Upper lobe of left lung (tissue), 6 donors: Measurements from ENCODE around the gene CDX1. TPM values are rescaled to one million over a fixed set of nuclear protein-coding genes. Genes with fewer than 3 reads are reported as not detected.
"Not testable (repeated sequence)": the region's sequence is repeated elsewhere in the genome, so short reads cannot be mapped to it uniquely, and the experiment has no call there.

Experiments
- ATAC-seq, 2 donors: fragments of 200-7000 bp; cut with Tn5 transposase; one replicate each; pipeline ENCODE4 v1.9.1; 2022; ENCODE audit warnings: mild to moderate bottlenecking in 2 of 2, moderate library complexity in 2 of 2; ENCODE audit not compliant: low FRiP score in 2 of 2
- DNase-seq, 2 donors: peaks; one replicate each; pipeline ENCODE4 v3.0.0-alpha.2; 2019 to 2020
- H3K27ac ChIP-seq, 4 donors: fragments of 200-600 bp; sonication (generic); one replicate each; pipeline ENCODE4 v1.5.1; 2016 to 2019
- H3K27me3 ChIP-seq, 4 donors: fragments of 200-600 bp; sonication (generic); one replicate each; pipeline ENCODE4 v1.5.1; 2017 to 2019
- H3K36me3 ChIP-seq, 4 donors: fragments of 200-600 bp; sonication (generic); one replicate each; pipeline ENCODE4 v1.5.1; 2016 to 2019
- H3K4me1 ChIP-seq, 4 donors: fragments of 200-600 bp; sonication (generic); one replicate each; pipeline ENCODE4 v1.5.1; 2018 to 2019
- H3K4me3 ChIP-seq, 4 donors: fragments of 200-600 bp; sonication (generic); one replicate each; pipeline ENCODE4 v1.5.1; 2017 to 2019; ENCODE audit warnings: mild to moderate bottlenecking in 2 of 4, moderate library complexity in 1 of 4
- H3K9me3 ChIP-seq, 4 donors: fragments of 200-600 bp; sonication (generic); one replicate each; pipeline ENCODE4 v1.5.1; 2018 to 2019
- CTCF ChIP-seq, 6 experiments: fragments of 450-650 bp in 4 of 6; fragments of 200-600 bp in 2 of 6; sonication (generic) in 2 of 6; IDR thresholded peaks; one replicate each; pipeline ENCODE4 v1.5.1; 2016 to 2019; ENCODE audit warnings: antibody characterized with exemption in 6 of 6
- EP300 ChIP-seq, 4 donors: sonication (generic); formaldehyde crosslinking; IDR thresholded peaks; one replicate each; pipeline ENCODE4 v1.5.1; 2017; ENCODE audit warnings: antibody characterized with exemption in 4 of 4, control low read depth in 2 of 4
- POLR2A ChIP-seq, 4 donors: fragments of 450-650 bp; IDR thresholded peaks; one replicate each; pipeline ENCODE4 v1.5.1; 2016 to 2017; ENCODE audit warnings: antibody characterized with exemption in 4 of 4, mild to moderate bottlenecking in 2 of 4
- POLR2AphosphoS5 ChIP-seq, 2 donors: sonication (generic); formaldehyde crosslinking; IDR thresholded peaks; one replicate each; pipeline ENCODE4 v1.5.1; 2017; ENCODE audit warnings: antibody characterized with exemption in 2 of 2
- WGBS, 2 donors: methylation state at CpG; one replicate each; pipeline ENCODE4 v1.1.5; 2017 to 2018; 5-methylcytosine and 5-hydroxymethylcytosine counted together
- total RNA-seq, 6 donors: library from RNA; depleted of rRNA in 4 of 6; stranded (reverse); fragments of >200 nt in 4 of 6; gene quantifications; one replicate each; pipeline versions ENCODE4 v1.1.0 to v1.2.1, GENCODE V29; 2016 to 2021
- donor health status: DM: no; HTN: no; CAD: no; lungs with moderate emphysema.
- donor health status: DM: no; HTN: yes; CAD: no; lungs with severe emphysema.

Gene CDX1
- total RNA-seq, 6 donors from 2014 or later = 0.17 to 0.30 TPM; not detected in 4

- Histone ChIP-seq H3K4me1 (no peaks in the 10 kb centered on the region), H3K27ac (no peak overlapping the region), H3K27me3 (no peaks in the 10 kb centered on the region), H3K36me3 (no peaks in the 10 kb centered on the region), H3K4me3 (no peak overlapping the region), H3K9me3 (no peaks in the 10 kb centered on the region)
- WGBS, 2 donors = 75 to 79% methylated on average over 10 to 11 of the region's 11 CpGs
- ATAC-seq (no peak), DNase-seq (no peak)
- TF ChIP-seq EP300 (IDR thresholded peaks at IDR 0.05) (no peak), POLR2AphosphoS5 (IDR thresholded peaks at IDR 0.05) (no peak)
These were observed 61.2 kb downstream of the CDX1 start for GRCh38 chr5:150227606-150228273.

- TF ChIP-seq CTCF (IDR thresholded peaks at IDR 0.05) (no peak), POLR2AphosphoS5 (IDR thresholded peaks at IDR 0.05) (no peak), EP300 (IDR thresholded peaks at IDR 0.05) (no peak), POLR2A (IDR thresholded peaks at IDR 0.05) (no peak)
- ATAC-seq (no peak), DNase-seq (no peak)
- Histone ChIP-seq H3K36me3 (no peaks in the 10 kb centered on the region), H3K4me3 (no peak overlapping the region), H3K27me3 (no peaks in the 10 kb centered on the region), H3K4me1 (no peaks in the 10 kb centered on the region), H3K9me3 (no peaks in the 10 kb centered on the region), H3K27ac (no peak overlapping the region)
- WGBS, 2 donors = 74 to 91% methylated on average over 3 of the region's 3 CpGs
These were observed 63.0 kb downstream of the CDX1 start for GRCh38 chr5:150229571-150229970.

- Histone ChIP-seq H3K4me3 (no peak overlapping the region), H3K36me3 (no peaks in the 10 kb centered on the region), H3K4me1 (no peaks in the 10 kb centered on the region), H3K27ac (no peak overlapping the region), H3K27me3 (no peaks in the 10 kb centered on the region), H3K9me3 (no peaks in the 10 kb centered on the region)
- 85 to 88% methylated on average over 7 of the region's 7 CpGs for WGBS, 2 donors
- no peak for TF ChIP-seq POLR2A (IDR thresholded peaks at IDR 0.05)
- no peak for TF ChIP-seq EP300 (IDR thresholded peaks at IDR 0.05)
- no peak for TF ChIP-seq CTCF (IDR thresholded peaks at IDR 0.05)
- no peak for TF ChIP-seq POLR2AphosphoS5 (IDR thresholded peaks at IDR 0.05)
- DNase-seq (no peak), ATAC-seq (no peak)
These were observed 64.3 kb downstream of the CDX1 start for GRCh38 chr5:150230842-150231241.

GRCh38 chr5:150233706-150234105 is 67.1 kb downstream of the CDX1 start:
- not testable (repeated sequence) for H3K4me3 ChIP-seq, H3K27me3 ChIP-seq, H3K9me3 ChIP-seq, ATAC-seq, H3K36me3 ChIP-seq, H3K27ac ChIP-seq, H3K4me1 ChIP-seq, DNase-seq
- 88 to 89% methylated on average over 3 to 5 of the region's 5 CpGs for WGBS, 2 donors

Other genes with a start within 250 kb of the CDX1 start
- not detected for gene PDE6A, start 222.0 kb upstream of the CDX1 start, total RNA-seq
- 10 to 100 TPM in 5 of 6 donors, 1 to 10 TPM in 1; 7.3 to 21.6 (median 16.8) TPM for gene SLC26A2, start 206.0 kb upstream of the CDX1 start, total RNA-seq
- 1 to 10 TPM; 2.2 to 6.3 (median 4.1) TPM for gene TIGD6, start 166.1 kb upstream of the CDX1 start, total RNA-seq
- 10 to 100 TPM; 29.6 to 71.2 (median 41.0) TPM for gene HMGXB3, start 166.0 kb upstream of the CDX1 start, total RNA-seq
- 100 to 1,000 TPM in 1 of 6 donors, 10 to 100 TPM in 5; 13.9 to 101 (median 57.9) TPM for gene CSF1R, start 80.2 kb upstream of the CDX1 start, total RNA-seq
- gene PDGFRB, start 10.9 kb upstream of the CDX1 start, total RNA-seq = 100 to 1,000 TPM in 2 of 6 donors, 10 to 100 TPM in 4; 26.6 to 155 (median 81.5) TPM
- gene SLC6A7, start 23.3 kb downstream of the CDX1 start, total RNA-seq = under 1 TPM in 1 of 6 donors, not detected in 5; 0.44 TPM
- 1 to 10 TPM in 4 of 6 donors, under 1 TPM in 1, not detected in 1; 0.29 to 2.4 (median 1.8) TPM for gene CAMK2A, start 123.0 kb downstream of the CDX1 start, total RNA-seq
- gene ARSI, start 136.1 kb downstream of the CDX1 start, total RNA-seq = 1 to 10 TPM in 5 of 6 donors, under 1 TPM in 1; 0.78 to 6.3 (median 2.8) TPM
- gene TCOF1, start 190.9 kb downstream of the CDX1 start, total RNA-seq = 10 to 100 TPM; 21.7 to 71.2 (median 30.4) TPM
- gene CD74, start 246.1 kb downstream of the CDX1 start, total RNA-seq = 1,000 to 10,000 TPM in 5 of 6 donors, 100 to 1,000 TPM in 1; 957 to 4,783 (median 3,180) TPM